ENCODE results near the gene SERINC3.

SERINC3 gene

DNA sequence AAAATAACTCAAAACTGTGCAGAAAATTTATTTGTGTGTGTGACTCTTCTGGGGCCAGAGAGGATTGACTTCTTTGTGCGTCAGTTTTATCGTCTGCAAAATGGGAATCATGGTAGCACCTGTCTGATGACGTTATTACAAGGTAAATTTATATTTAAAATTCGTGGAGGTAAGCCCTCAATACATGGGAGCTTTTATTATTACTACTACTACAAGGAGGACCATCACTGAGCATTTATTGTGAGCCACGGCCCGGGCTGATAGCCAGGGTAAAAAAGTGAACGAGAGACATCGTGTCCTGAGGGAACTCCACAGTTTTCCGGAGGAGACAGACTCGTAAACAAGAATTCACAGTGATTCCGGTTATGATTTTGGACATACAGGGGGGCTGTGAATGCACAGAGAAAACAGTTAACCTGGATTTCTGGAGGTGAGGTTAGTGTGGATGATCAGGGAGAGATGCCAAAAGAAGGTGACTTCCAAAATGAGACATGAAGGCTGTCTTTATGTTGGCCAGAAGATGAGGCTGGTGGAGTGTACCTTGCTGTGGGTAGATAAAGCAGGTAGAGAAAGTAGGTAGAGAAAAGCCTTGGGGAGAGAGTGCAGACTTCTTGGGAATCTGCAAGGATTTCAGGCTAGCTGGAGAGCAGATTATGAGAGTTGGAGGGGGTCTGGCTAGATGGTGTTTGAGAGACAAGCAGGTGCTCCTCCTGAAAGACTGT, 10.6 kb upstream of the SERINC3 start:
- no peak for DNase-seq (ENCODE audit: low read depth)

DNA sequence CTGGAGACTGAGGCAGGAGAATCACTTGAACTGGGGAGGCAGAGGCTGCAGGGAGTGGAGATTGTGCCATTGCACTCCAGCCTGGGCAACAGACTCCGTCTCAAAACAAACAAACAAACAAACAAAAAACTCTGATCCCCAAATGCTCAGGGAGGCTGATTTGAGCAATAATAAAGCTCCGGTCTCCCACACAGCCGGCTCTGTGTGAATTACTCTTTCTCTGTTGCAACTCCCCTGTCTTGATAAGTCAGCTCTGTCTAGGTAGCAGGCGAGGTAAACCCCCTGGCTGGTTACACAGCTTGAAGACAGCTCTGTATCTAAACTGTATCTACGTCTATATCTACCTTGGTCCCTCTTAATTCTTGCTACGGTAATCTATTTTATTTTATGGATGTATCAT, 6.4 kb upstream of the SERINC3 start:
- no peak for DNase-seq (ENCODE audit: low read depth)

DNA sequence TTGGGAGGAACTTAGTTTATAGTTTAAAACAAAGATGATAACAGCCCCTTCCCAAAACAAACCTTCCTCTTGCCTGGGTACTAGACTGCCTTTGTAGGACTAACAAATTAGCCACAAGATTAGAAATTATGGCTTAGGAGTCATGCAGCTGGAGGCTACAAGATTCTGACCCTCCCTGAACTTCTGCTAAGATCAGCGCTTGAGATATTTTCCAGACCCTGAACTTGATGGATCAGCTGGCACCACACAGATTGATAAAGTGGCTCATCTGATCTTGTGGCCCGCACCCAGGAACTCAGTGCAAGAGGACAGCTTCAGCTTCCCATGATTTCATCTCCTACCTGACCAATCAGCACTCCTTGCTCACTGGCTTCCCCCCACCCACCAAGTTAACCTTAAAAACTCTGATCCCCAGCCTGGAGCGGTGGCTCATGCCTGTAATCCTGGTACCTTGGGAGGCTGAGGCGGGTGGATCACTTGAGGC, 5.9 kb upstream of the SERINC3 start:
- no peak for DNase-seq (ENCODE audit: low read depth)

DNA sequence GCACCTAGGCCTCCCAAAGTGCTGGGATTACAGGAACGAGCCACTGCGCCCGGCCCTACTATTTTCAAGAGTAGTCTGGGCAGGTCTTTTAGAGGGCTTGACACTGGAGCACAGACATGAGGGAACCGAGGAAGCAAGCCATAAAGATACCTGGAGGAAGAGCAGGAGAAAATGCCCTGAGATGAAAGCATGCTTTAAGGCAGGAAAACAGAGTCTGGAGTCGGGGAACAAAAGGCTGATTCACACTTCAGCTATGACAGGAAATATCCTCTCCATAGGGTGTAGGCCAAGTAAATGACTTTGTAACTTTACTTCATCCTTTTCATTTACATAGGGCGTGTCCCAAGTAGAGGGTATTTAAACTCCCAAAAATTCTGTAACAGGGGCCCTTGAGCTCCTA, 4.3 kb upstream of the SERINC3 start:
- no peak for DNase-seq (ENCODE audit: low read depth)

GRCh38 chr20:44523746-44524145, 1.9 kb upstream of the SERINC3 start:
- DNase-seq (ENCODE audit: low read depth), result no peak

DNA sequence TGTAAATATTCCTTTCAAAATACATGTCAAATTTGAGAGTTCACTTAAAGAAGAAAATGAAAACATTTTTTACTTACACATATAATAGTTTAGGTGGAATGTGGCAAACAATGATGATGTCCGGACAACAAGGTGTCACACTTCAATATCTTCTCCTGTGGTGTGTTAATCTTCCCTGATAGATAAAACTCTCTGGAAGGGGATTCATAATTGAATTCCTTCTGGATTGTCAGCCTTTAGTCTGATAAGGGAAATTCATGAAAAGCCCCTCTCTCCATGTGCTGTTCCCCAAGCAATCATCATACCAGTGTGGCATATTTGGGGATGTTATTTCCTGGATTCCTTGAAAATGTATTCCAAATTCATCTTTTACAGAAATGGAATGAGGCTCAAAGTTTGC, 971 bp upstream of the SERINC3 start:
- DNase-seq (ENCODE audit: low read depth), result no peak

DNA sequence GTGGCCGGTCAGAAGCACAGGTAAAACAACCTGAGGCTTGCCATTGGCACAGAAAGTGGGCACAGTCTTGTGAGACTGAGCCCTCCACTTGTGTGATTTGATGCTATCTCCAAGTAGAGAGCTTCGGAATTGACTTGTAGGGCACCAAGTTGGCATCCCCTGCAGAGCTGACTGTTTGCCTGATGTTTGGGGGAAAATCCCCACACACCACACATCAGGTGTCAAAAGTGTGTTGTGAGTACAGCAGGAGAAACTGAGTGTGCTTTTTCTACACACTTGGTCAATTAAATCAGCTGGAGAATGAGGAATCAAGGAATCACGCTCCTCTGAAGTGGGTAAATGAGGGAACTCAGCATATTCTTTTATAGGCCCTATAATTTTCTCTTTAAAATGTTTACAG, 989 bp downstream of the SERINC3 start:
- DNase-seq (ENCODE audit: low read depth), result no peak

GRCh38 chr20:44518248-44518647, 3.6 kb downstream of the SERINC3 start:
- DNase-seq (ENCODE audit: low read depth), result no peak

DNA sequence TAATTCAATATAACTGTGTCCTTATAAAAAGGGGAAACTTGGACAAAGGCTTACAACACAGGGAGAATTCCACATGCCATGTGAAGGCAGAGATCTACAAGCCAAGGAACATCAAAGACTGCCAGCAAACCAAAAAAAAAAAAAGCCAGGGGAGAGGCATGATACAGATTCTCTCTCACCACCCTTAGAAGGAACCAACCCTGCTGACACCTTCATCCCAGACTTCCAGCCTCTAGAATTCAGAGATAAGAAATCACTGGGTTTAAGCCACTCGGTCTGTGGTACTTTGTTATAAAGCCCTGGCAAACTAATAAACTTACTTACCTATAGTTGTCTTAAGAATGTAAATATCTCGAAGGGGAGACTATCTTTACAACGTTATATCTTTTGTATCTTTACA, 4.4 kb downstream of the SERINC3 start:
- no peak for DNase-seq (ENCODE audit: low read depth)

- DNase-seq (ENCODE audit: low read depth), result no peak
These were observed 5.4 kb downstream of the SERINC3 start for GRCh38 chr20:44516491-44516890.

DNA sequence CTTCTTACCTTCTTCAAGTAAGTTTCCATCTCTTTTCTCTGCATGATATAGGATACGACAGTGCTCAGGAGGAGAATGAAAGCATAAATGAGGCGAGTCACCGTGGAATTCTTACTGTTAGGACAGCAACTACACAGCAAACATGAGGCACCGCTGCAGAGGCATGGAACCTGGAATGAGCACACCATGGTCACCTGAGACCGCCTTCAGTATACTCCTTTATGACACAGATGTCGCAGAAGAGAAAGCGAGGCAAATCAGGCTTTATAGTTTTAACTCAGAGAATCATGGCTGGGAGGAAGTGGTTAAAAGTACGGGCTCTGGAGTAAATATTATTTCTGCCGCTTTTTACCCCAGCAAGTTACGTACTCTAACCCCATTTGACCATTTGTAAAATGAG, 8.0 kb downstream of the SERINC3 start:
- no peak for DNase-seq (ENCODE audit: low read depth)

GRCh38 chr20:44509762-44510161, 12.1 kb downstream of the SERINC3 start:
- DNase-seq (ENCODE audit: low read depth), result no peak

- DNase-seq (ENCODE audit: low read depth), result no peak
These were observed 17.2 kb downstream of the SERINC3 start for GRCh38 chr20:44504402-44505307.

- DNase-seq (ENCODE audit: low read depth), result no peak
These were observed 18.9 kb downstream of the SERINC3 start for GRCh38 chr20:44502968-44503367.

DNA sequence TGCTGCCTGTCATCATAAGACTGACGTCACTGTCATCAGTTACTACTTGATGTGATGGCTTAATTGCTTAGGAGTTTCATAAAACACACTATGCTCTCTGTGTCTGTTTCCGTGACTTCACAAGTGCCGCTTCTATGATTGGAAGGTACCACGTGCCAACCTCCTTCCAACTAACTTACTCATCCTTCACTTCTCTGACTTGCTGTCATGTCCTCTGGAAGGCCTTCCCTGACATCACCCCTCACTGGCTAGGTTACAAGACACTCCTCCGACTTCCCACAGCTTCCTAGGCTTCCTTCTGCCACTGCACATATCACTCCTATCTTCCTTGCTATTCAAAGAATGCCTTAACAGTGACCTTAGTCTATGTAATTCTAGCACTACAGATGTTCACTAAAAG, 20.4 kb downstream of the SERINC3 start:
- no peak for DNase-seq (ENCODE audit: low read depth)

DNA sequence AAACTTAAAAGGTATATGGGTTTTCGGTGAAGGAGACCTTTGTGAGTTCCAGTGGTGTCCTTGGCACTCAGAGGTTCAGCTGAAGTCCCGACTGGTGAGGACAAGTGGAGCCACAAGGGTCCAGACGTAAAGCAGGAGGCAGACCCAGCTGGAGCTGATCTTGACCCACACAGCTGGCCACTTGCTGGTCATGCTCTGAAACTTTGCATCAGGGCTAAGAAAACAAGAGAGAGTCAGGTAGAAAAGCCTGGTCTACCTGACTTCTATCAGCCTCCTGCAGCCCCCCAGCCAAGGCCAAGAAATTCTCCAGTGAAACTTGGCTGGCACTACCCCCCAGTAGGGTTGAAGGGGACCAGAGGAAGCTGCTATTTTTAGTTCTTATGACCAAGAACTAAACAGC, 21.6 kb downstream of the SERINC3 start:
- no peak for DNase-seq (ENCODE audit: low read depth)

DNA sequence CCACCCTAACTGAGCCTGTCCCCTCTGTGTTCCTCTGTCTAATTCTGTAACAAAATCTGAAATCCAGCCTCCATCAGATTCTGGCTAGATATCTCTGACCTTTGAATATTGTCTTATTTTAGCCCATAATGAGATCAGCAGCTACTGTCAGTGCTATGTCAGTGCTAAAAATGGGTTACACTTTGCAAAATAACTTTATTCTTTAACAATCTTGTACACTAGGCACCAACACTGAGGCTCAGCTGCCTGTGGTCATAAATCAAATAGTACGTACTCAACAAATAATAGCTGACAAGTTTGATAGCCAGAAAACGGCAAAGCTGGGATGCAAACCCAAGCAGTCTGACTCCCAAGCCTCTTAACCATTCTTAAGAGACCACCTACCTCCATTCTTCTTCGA, 24.1 kb downstream of the SERINC3 start:
- no peak for DNase-seq (ENCODE audit: low read depth)

- DNase-seq (ENCODE audit: low read depth), result no peak
These were observed 24.9 kb downstream of the SERINC3 start for GRCh38 chr20:44496976-44497375.

GRCh38 chr20:44495802-44496481, 25.9 kb downstream of the SERINC3 start:
- no peak for DNase-seq (ENCODE audit: low read depth)

DNA sequence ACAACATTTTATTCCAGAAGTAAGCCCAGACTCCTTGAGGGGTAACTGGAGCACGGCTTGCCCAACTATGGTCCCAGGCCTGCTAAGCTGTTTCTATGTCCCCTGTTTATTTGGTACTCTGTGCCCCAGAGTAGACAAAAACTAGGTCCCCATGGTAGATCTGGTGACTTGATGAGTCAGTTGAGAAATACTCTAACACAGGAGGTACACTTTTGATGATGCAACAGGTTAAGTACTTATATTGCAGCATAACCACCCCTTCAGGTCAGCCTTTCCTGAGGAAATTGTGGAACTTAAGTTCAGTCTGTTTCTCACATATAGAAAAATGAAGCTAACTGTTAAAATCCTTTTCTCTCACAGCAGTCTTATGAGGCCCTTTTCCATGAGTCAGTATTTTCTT, 26.6 kb downstream of the SERINC3 start:
- DNase-seq (ENCODE audit: low read depth), result no peak

GRCh38 chr20:44494681-44495080, 27.2 kb downstream of the SERINC3 start:
- DNase-seq (ENCODE audit: low read depth), result no peak

GRCh38 chr20:44494266-44494665, 27.6 kb downstream of the SERINC3 start:
- DNase-seq (ENCODE audit: low read depth), result no peak

Data from activated T-cell treated with anti-CD3 and anti-CD28 coated beads for 1 hour (primary cell).